Omental fat pad (tissue), 4 donors: ENCODE data around the gene PARP11. TPM values are rescaled to one million over a fixed set of nuclear protein-coding genes. Genes with fewer than 3 reads are reported as not detected.

Experiments used
- ATAC-seq: fragments of 150-250 bp; one replicate; pipeline ENCODE4 v1.9.1; 2016; ENCODE audit warnings: mild to moderate bottlenecking, moderate library complexity; ENCODE audit not compliant: low FRiP score
- DNase-seq: peaks from one replicate; pipeline ENCODE4 v3.0.0-alpha.2; 2019; ENCODE audit warnings: low spot score
- total RNA-seq, 4 donors: library from RNA; depleted of rRNA; stranded (reverse); fragments of >200 nt; gene quantifications; one replicate each; pipeline ENCODE4 v1.1.0, GENCODE V29; 2016
- TF ChIP-seq, protein P1 (sequence below), 3 donors: fragments of 450-650 bp; IDR thresholded peaks; one replicate each; pipeline ENCODE4 v1.5.1; 2016 to 2017; ENCODE audit warnings: antibody characterized with exemption in 3 of 3, mild to moderate bottlenecking in 3 of 3, moderate library complexity in 2 of 3

Gene PARP11
- total RNA-seq, 4 donors from 2014 or later = 4.0 to 14.8 (median 5.7) TPM

DNA sequence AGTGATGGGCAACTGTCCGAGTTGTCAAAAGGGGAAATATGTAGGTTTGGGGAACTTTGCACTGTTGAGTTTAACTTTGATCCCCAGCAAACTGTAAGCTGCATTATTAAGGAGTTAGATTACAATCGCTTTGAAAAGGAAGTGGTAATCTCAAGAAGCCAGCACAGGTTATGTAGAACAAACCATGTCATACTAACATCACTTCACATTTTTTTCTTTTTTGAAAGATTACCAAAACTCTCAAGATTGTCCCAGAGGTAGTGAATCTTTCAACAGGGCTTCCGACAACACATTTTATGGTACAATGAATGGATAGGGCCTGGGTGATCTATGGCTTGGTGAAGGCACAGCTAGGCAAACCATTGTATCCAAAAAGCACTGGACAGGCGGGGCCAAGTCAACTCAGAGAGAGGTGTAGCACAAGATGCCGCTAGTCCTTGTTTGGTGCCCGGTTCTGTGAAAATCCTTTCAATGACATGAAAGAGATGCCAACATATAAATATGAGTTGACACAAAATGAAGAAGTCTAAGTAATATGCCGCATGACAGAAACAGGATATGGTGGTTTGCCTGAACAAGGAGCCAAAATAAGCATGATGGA lies 24.3 kb upstream of the PARP11 start:
- TF ChIP-seq, protein P1, sequence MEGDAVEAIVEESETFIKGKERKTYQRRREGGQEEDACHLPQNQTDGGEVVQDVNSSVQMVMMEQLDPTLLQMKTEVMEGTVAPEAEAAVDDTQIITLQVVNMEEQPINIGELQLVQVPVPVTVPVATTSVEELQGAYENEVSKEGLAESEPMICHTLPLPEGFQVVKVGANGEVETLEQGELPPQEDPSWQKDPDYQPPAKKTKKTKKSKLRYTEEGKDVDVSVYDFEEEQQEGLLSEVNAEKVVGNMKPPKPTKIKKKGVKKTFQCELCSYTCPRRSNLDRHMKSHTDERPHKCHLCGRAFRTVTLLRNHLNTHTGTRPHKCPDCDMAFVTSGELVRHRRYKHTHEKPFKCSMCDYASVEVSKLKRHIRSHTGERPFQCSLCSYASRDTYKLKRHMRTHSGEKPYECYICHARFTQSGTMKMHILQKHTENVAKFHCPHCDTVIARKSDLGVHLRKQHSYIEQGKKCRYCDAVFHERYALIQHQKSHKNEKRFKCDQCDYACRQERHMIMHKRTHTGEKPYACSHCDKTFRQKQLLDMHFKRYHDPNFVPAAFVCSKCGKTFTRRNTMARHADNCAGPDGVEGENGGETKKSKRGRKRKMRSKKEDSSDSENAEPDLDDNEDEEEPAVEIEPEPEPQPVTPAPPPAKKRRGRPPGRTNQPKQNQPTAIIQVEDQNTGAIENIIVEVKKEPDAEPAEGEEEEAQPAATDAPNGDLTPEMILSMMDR (IDR thresholded peaks at IDR 0.05) = no peak
- ATAC-seq (no peak), DNase-seq (no peak)

DNA sequence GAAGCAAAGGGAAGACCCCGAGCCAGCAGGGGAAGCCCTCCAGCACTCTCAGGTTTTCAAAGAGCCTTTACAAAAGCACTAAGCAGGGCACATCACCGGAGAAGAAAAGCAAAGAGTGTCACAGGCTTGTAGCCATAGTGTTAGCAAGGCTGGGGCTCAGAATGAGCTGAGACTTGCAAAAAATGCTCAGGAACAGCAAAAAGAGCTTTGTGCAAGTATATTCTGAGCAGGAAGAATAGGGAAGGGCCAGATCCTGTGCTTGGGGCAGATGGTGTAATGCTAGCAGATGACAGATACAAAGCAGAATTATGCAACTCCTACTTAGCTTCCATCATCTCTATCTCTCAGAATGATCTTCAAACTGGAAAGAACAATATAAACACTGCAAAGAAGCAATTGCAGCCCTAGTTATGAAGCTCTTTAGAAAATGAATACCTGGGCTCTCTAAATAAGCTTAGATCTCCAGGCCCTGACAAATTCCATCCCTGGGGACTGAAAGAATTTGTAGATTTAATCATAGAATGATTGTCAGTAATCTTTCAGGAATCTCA lies 23.7 kb upstream of the PARP11 start:
- TF ChIP-seq, protein P1 (IDR thresholded peaks at IDR 0.05) = no peak
- ATAC-seq (no peak), DNase-seq (no peak)

DNA sequence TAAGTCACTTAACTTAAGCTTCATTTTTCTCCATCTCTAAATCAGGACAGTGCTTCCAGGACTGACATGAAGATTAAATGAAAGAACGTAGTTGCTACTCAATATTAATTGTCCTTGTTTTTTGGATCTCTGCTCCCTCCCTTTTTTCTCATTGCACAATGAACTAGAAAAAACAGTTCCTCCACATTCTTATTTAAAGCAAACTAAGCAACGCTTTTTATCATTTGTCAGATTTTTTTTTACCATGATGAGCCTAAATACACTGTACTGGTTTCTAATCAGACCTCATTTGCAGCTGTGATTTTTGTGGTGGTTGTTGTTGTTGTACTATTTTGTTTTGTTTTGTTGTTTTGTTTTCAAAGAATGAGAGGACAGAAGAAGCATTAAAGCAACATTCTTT lies 23.2 kb upstream of the PARP11 start:
- DNase-seq (no peak), ATAC-seq (no peak)
- TF ChIP-seq, protein P1 (IDR thresholded peaks at IDR 0.05) = no peak

DNA sequence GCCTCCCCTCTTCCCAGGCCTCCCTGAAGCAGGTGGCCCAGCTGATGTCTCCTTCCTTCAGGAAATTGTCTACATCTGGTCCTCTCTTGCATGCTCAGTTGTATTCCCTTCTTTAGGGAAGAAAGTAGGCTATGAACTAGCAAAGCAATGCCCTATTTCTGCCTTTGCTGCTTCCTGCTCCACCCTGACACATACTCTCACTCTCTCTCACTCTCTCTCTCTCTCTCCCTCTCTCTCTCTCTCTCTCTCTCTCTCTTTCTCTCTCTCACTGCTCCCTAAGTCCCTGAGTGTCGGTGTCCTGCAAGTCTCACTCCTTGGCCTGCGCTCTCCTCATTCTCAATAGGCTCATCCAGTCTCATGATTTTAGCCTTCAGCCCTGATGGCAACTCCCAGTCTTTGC lies 19.4 kb upstream of the PARP11 start:
- DNase-seq (no peak), ATAC-seq (no peak)
- TF ChIP-seq, protein P1 (IDR thresholded peaks at IDR 0.05) = no peak

DNA sequence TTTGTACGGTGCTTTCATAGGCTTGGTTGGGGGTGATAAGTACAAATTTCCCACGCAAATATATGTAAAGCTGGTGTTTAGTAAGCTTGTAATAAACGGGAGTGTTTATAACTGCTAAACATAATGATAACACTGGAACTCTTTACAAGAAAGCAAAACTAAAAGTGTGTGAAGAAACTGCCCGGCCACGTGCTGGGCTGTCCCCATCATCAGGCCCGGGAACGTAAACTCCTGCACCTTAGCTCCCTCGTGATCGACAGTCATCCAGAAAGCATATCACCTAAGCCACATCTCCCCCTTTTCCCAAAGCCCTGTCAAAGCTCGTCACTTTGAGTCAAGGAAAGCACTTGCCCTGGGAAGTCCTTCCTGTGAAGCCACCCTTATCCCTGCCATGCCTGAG lies 18.0 kb upstream of the PARP11 start:
- TF ChIP-seq, protein P1 (IDR thresholded peaks at IDR 0.05) = no peak
- ATAC-seq (no peak), DNase-seq (no peak)

DNA sequence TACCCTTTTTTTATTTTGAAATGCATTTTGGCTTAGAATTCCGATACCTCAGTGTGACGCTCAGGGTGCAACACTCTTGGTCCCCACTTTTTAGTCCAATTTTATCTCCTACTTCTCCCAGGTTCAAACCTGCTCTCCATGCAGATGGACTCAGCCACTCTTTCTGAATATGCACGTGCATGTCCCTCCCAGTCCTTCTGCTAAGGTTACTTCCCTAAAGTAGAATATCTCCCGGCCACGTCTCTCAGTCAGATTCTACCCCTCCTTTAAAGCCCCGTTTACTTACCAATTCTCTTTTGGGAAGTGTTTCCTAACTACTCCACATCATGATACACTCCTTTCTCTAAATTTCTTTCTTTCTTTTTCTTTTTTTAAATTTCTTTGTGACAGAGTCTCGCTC lies 15.5 kb upstream of the PARP11 start:
- no peak for DNase-seq
- ATAC-seq = no peak
- TF ChIP-seq, protein P1 (IDR thresholded peaks at IDR 0.05) = no peak
